ENCODE results near the gene FANCI.

DNA sequence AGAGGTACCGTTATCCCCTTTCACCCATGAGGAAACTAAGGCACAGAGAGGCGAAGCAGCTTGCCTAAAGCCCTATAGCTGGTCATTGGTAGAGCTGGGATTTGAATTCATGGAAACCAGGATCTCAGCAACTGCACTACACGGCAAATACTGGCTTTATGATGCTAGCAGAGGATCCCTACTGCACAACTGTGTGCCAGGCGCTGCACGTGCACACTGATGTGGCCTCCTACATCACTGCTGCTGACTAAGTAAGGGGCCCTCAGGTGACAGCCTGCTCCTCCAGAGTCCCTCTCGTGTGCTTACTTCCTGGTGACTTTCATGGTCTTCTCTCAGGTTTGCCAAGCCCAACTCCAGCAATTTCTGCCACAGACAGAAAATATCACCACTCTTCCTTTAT lies 94.3 kb downstream of the FANCI start:
- TF ChIP-seq CTCF (IDR thresholded peaks at IDR 0.05) (no peak), POLR2A (IDR thresholded peaks at IDR 0.05) (no peak)
